ENCODE measurements around the gene SYT1.

DNA sequence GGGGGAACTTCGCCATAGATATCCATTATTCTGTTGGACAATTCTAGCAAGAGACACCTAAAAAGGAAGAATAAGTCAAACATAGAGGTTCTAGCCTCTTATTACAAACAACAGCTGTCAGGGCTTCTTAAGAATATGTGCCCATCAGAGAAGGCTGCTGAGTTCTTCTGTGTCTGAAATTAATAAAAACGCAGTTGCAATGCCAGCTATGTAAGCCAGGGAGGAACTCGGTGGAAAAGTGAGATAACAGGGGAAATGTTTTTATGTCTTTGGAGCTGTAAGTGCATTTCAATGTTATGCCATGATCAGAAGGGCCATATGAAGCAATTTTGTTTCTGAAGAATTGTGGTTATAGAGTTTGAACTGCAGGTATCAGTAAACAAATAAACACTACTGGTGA, 95.0 kb downstream of the SYT1 start:
- TF ChIP-seq, protein P1, sequence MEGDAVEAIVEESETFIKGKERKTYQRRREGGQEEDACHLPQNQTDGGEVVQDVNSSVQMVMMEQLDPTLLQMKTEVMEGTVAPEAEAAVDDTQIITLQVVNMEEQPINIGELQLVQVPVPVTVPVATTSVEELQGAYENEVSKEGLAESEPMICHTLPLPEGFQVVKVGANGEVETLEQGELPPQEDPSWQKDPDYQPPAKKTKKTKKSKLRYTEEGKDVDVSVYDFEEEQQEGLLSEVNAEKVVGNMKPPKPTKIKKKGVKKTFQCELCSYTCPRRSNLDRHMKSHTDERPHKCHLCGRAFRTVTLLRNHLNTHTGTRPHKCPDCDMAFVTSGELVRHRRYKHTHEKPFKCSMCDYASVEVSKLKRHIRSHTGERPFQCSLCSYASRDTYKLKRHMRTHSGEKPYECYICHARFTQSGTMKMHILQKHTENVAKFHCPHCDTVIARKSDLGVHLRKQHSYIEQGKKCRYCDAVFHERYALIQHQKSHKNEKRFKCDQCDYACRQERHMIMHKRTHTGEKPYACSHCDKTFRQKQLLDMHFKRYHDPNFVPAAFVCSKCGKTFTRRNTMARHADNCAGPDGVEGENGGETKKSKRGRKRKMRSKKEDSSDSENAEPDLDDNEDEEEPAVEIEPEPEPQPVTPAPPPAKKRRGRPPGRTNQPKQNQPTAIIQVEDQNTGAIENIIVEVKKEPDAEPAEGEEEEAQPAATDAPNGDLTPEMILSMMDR (IDR thresholded peaks at IDR 0.05; ENCODE audit: extremely low read depth in 1 of 2, insufficient read depth in 1 of 2, low read depth in 1 of 2, low read length in 2 of 2) = no peak
- TF ChIP-seq POLR2A (IDR thresholded peaks at IDR 0.05; ENCODE audit: low read depth, low read length) = no peak
- no peak for TF ChIP-seq FOS (IDR thresholded peaks at IDR 0.05; ENCODE audit: borderline replicate concordance, insufficient read depth, low read length)
- TF ChIP-seq JUN (IDR thresholded peaks at IDR 0.05; ENCODE audit: borderline replicate concordance, insufficient read depth, insufficient read length, low read depth) = no peak
- no peak for TF ChIP-seq POLR2AphosphoS5 (IDR thresholded peaks at IDR 0.05; ENCODE audit: insufficient read depth, low read depth, low read length)
- no peak for TF ChIP-seq EZH2 (IDR thresholded peaks at IDR 0.05; ENCODE audit: borderline replicate concordance, low read depth, low read length, severe bottlenecking)
- no peak for TF ChIP-seq MAX (IDR thresholded peaks at IDR 0.05; ENCODE audit: insufficient read depth, insufficient read length)

Data from endothelial cell of umbilical vein (primary cell).